CD4-positive, alpha-beta memory T cell (primary cell): ENCODE measurements around the gene NECAB2. TPM values are rescaled to one million over a fixed set of nuclear protein-coding genes. Genes with fewer than 3 reads are reported as not detected.

Source experiments
- CTCF ChIA-PET: fragments of 350-600 bp; sonication (Branson Sonifier 250); formaldehyde crosslinking; loops from one replicate; lab custom pipeline; 2021; ENCODE audit warnings: inconsistent platforms; ENCODE audit not compliant: partially characterized antibody; lab: Charles Lee
- POLR2A ChIA-PET: fragments of 350-600 bp; sonication (Branson Sonifier 250); formaldehyde crosslinking; loops from one replicate; lab custom pipeline; 2021; ENCODE audit not compliant: partially characterized antibody; lab: Charles Lee
- DNase-seq, 5 donors: peaks; one replicate each; pipeline versions ENCODE4 v3.0.0 to v3.0.0-alpha.2; 2020 to 2022; ENCODE audit warnings: mixed read lengths in 1 of 5
- H3K27ac ChIP-seq: one replicate; pipeline ENCODE4 v1.7.0; 2013; ENCODE audit warnings: low read depth, low read length
- H3K27me3 ChIP-seq: 2 replicates; pipeline ENCODE4 v1.7.0; 2013; ENCODE audit warnings: mild to moderate bottlenecking, low read length, moderate library complexity; ENCODE audit not compliant: insufficient read depth
- H3K36me3 ChIP-seq: 2 replicates; pipeline ENCODE4 v1.7.0; 2013; ENCODE audit warnings: mild to moderate bottlenecking, low read length, moderate library complexity; ENCODE audit not compliant: insufficient read depth
- H3K4me1 ChIP-seq: 2 replicates; pipeline ENCODE4 v1.7.0; 2013; ENCODE audit warnings: mild to moderate bottlenecking, low read length, moderate library complexity; ENCODE audit not compliant: insufficient read depth
- H3K4me3 ChIP-seq, 2 donors: one replicate each; pipeline ENCODE4 v1.7.0; 2013; ENCODE audit warnings: low read length in 2 of 2, mild to moderate bottlenecking in 1 of 2
- H3K9me3 ChIP-seq, 2 donors: one replicate each; pipeline ENCODE4 v1.7.0; 2013; ENCODE audit warnings: low read length in 2 of 2, control low read depth in 1 of 2; ENCODE audit not compliant: control insufficient read depth in 1 of 2
- H3K27ac Mint-ChIP-seq, 7 donors: one replicate each; pipeline ENCODE4 v1.8.0; 2020 to 2021; ENCODE audit warnings: mixed read lengths in 7 of 7, mild to moderate bottlenecking in 6 of 7, inconsistent platforms in 3 of 7, moderate library complexity in 3 of 7
- H3K27me3 Mint-ChIP-seq, 2 donors: one replicate each; pipeline ENCODE4 v1.8.0; 2020 to 2021; ENCODE audit warnings: mixed read lengths in 2 of 2
- H3K36me3 Mint-ChIP-seq, 2 donors: one replicate each; pipeline ENCODE4 v1.8.0; 2020 to 2021; ENCODE audit warnings: mixed read lengths in 2 of 2, inconsistent platforms in 1 of 2, mild to moderate bottlenecking in 1 of 2
- H3K4me1 Mint-ChIP-seq, 4 donors: one replicate each; pipeline ENCODE4 v1.8.0; 2020 to 2021; ENCODE audit warnings: mixed read lengths in 4 of 4, mild to moderate bottlenecking in 1 of 4
- H3K4me3 Mint-ChIP-seq, 8 donors: one replicate each; pipeline ENCODE4 v1.8.0; 2020 to 2021; ENCODE audit warnings: mixed read lengths in 8 of 8, mild to moderate bottlenecking in 7 of 8, moderate library complexity in 6 of 8, inconsistent platforms in 3 of 8
- H3K9me3 Mint-ChIP-seq, 8 donors: one replicate each; pipeline ENCODE4 v1.8.0; 2020 to 2021; ENCODE audit warnings: mixed read lengths in 8 of 8, mild to moderate bottlenecking in 5 of 8, inconsistent platforms in 3 of 8, moderate library complexity in 1 of 8
- intact Hi-C: fragments of 100-400 bp; cut with micrococcal nuclease; formaldehyde crosslinking; loops from one replicate; pipeline ENCODE4 v1.15.1; 2023
- polyA plus RNA-seq, 2 donors: library from polyadenylated mRNA; unstranded; fragments of 300-500 nt; fragmentation: Illumina TruSeq; gene quantifications; one replicate each; pipeline ENCODE4 v1.2.3, GENCODE V29; 2021
- total RNA-seq, 2 experiments: library from RNA; stranded (reverse); gene quantifications; one replicate each; pipeline ENCODE4 v1.2.3, GENCODE V29; 2021

NECAB2 gene
- total and polyA plus RNA-seq, 4 experiments from 2014 or later: not detected

DNA sequence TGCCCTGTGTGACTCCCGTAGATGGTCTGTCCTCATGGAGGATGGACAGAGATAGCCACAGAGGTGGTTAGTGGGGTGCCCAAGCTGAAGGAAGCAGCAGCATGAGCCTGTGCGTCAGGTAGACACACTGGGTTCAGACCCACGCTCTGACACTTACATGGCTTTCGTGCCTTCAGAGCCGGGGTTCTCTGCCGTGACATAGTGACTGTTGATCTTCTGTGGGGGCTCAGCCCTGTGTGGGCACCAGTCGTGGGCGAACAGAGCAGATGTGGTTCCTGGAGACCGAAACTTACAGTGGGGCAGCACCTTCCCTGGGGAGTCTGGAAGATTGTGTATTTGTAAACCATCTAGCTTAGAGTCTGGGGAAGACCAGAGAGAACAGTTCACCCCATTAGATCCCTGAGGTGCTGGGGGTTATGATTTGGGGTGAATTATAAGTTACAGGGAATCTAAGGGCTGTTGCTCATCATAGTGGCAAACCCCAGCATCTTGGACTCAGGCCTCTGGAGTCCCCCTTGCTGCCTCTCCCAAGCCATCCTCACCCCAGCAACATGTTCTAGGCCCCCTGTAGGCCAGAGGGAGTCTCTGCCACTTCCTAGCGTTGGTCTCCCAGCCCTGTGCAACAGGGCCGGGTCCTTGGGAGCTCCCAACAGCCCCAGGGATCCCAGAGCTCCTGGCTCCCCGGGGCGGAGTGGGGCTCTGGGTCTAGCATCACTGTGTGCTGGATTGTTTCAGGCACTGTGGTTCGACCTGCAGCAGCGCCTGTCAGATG lies 28.6 kb downstream of the NECAB2 start:
- no peak overlapping the region for H3K27ac Mint-ChIP-seq
- POLR2A ChIA-PET: no interaction called here
- H3K4me1 Mint-ChIP-seq: peaks cover 0 to 2% (median 0%) of the 10 kb centered on the region in 4 donors
- H3K36me3 Mint-ChIP-seq: no peaks in the 10 kb centered on the region
- H3K27me3 Mint-ChIP-seq: peaks cover 22 to 37% of the 10 kb centered on the region in 2 donors
- Histone ChIP-seq H3K4me1 (no peaks in the 10 kb centered on the region), H3K27ac (no peak overlapping the region), H3K9me3 (no peaks in the 10 kb centered on the region), H3K27me3 (no peaks in the 10 kb centered on the region), H3K36me3 (no peaks in the 10 kb centered on the region), H3K4me3 (no peak overlapping the region)
- H3K4me3 Mint-ChIP-seq: no peak overlapping the region
- no peak for DNase-seq
- peaks cover 0 to 4% (median 3%) of the 10 kb centered on the region in 8 donors for H3K9me3 Mint-ChIP-seq
- CTCF ChIA-PET: no interaction called here
- intact Hi-C loops: no loop called here

DNA sequence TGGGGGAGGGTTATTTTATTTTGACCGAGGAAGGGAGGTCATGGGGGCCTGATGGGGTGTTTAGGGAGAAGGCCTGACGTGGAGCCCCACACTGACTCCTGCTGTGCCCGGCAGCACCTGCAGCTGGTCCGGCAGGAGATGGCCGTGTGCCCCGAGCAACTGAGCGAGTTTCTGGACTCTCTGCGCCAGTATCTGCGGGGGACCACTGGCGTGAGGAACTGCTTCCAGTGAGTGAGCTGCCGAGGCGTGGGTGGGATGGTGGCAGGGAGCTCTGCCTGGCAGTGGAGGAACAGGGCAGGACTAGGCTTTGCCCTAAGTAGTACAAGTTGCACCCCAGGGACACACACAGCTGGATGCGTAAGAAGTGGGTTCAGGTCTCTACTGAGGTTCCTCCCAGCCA lies 30.0 kb downstream of the NECAB2 start:
- no peaks in the 10 kb centered on the region for H3K36me3 ChIP-seq
- peaks cover 0 to 2% (median 0%) of the 10 kb centered on the region in 4 donors for H3K4me1 Mint-ChIP-seq
- H3K27me3 ChIP-seq: no peaks in the 10 kb centered on the region
- H3K27ac ChIP-seq: no peak overlapping the region
- H3K4me1 ChIP-seq: no peaks in the 10 kb centered on the region
- CTCF ChIA-PET: no interaction called here
- no peaks in the 10 kb centered on the region for H3K36me3 Mint-ChIP-seq
- H3K9me3 ChIP-seq: no peaks in the 10 kb centered on the region
- H3K27ac Mint-ChIP-seq: no peak overlapping the region
- DNase-seq: no peak
- intact Hi-C loops: no loop called here
- POLR2A ChIA-PET: no interaction called here
- H3K4me3 ChIP-seq: no peak overlapping the region
- H3K9me3 Mint-ChIP-seq: peaks cover 0 to 4% (median 3%) of the 10 kb centered on the region in 8 donors
- peaks cover 17 to 30% of the 10 kb centered on the region in 2 donors for H3K27me3 Mint-ChIP-seq
- no peak overlapping the region for H3K4me3 Mint-ChIP-seq

DNA sequence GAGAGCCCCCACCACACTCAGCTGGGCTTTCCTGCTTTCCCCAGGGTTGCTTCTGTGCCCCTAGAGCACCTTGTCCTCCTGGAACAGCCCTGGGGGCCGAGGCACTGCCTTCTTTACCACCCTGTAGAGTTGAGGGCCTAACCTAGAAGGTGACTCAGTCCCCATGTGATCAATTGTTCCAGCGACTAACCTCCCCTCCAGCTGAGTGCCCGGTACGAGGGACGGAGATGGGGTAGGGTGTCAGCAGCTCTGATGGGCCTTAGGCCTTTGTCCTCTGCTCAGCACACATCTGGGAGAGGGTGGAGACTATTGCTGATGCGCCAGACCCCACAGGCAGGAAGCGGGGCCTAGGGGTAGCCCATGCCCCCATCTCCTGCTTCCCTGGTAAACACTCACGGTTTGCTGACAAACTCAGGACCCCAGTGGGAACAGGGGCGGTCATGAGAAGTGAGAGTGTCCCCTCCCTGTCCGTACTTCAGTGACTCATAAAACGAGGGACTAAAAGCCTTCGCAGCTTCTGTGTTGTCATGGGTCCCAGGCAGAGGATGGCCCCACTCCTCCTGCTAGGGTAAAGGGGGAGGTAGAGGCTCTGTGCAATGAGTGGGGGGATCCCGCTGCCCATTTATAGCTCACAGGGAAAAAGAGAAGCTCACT lies 33.1 kb downstream of the NECAB2 start:
- H3K27ac ChIP-seq: no peak overlapping the region
- ChIA-PET POLR2A (no interaction called here), CTCF (no interaction called here)
- DNase-seq: no peak
- Mint-ChIP-seq H3K27me3 (peaks cover 8 to 14% of the 10 kb centered on the region in 2 donors), H3K36me3 (no peaks in the 10 kb centered on the region), H3K9me3 (peaks cover 0 to 3% (median 0%) of the 10 kb centered on the region in 8 donors), H3K4me3 (no peak overlapping the region), H3K4me1 (no peaks in the 10 kb centered on the region), H3K27ac (no peak overlapping the region)
- no peaks in the 10 kb centered on the region for H3K36me3 ChIP-seq
- H3K27me3 ChIP-seq: no peaks in the 10 kb centered on the region
- no peaks in the 10 kb centered on the region for H3K4me1 ChIP-seq
- H3K4me3 ChIP-seq: no peak overlapping the region
- intact Hi-C loops: no loop called here
- no peaks in the 10 kb centered on the region for H3K9me3 ChIP-seq

DNA sequence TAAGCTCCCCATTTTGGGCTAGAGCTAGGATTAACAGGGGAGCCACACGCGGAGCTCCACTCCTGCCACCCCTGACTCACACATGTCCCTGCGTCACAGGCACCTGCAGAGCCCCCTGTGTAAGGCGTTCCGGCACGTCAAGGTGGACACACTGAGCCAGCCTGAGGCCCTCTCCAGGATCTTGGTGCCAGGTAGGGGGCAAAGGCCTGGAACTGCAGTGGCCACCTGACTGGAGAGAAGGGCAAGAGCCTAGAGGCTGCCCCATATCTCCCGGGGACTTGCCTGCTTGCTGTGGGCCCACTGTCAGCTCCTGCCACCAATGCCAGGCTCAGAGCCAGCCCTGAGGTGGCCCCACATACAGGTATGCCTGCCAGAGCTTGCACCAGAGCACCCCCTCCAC lies 33.7 kb downstream of the NECAB2 start:
- POLR2A ChIA-PET: interaction anchor here (0.5 kb wide), 1 partner anchor 164 kb away, joined by 3 read pairs; no protein-coding TSS in a partner anchor
- Mint-ChIP-seq H3K27ac (no peak overlapping the region), H3K9me3 (peaks cover 0 to 3% (median 0%) of the 10 kb centered on the region in 8 donors), H3K4me1 (no peaks in the 10 kb centered on the region), H3K27me3 (peaks cover 7 to 9% of the 10 kb centered on the region in 2 donors), H3K36me3 (no peaks in the 10 kb centered on the region), H3K4me3 (no peak overlapping the region)
- intact Hi-C loops: no loop called here
- no peaks in the 10 kb centered on the region for H3K9me3 ChIP-seq
- no peaks in the 10 kb centered on the region for H3K36me3 ChIP-seq
- H3K4me1 ChIP-seq: no peaks in the 10 kb centered on the region
- no peak overlapping the region for H3K27ac ChIP-seq
- no peak overlapping the region for H3K4me3 ChIP-seq
- H3K27me3 ChIP-seq: no peaks in the 10 kb centered on the region
- DNase-seq: no peak
- CTCF ChIA-PET: no interaction called here

DNA sequence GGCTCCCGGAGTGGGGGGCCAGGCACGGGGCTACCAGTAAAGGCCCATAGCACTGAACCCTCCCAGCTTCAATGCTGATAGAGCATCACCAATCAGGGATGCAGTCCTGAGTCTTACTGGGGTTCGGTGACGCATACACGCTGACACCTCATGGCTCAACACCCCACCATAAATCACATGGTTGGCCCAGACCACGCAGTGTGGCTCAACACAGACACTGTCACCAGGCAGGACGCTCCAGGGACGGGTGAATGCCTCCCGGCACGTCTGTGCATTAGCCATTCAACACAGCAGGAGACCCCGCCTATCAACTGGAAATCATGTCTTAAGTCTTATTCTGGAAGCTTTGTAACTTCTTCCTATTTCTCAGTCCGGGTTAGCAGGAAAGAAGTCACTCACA lies 35.0 kb downstream of the NECAB2 start:
- DNase-seq: no peak
- ChIA-PET POLR2A (no interaction called here), CTCF (no interaction called here)
- Mint-ChIP-seq H3K4me3 (no peak overlapping the region), H3K4me1 (no peaks in the 10 kb centered on the region), H3K27ac (no peak overlapping the region), H3K9me3 (peaks cover 0 to 3% (median 0%) of the 10 kb centered on the region in 8 donors), H3K27me3 (peaks cover 3 to 8% of the 10 kb centered on the region in 2 donors), H3K36me3 (no peaks in the 10 kb centered on the region)
- no peak overlapping the region for H3K4me3 ChIP-seq
- intact Hi-C loops: no loop called here
- H3K27ac ChIP-seq: no peak overlapping the region
- H3K4me1 ChIP-seq: no peaks in the 10 kb centered on the region
- no peaks in the 10 kb centered on the region for H3K36me3 ChIP-seq
- no peaks in the 10 kb centered on the region for H3K9me3 ChIP-seq
- H3K27me3 ChIP-seq: no peaks in the 10 kb centered on the region

- no peaks in the 10 kb centered on the region for H3K9me3 ChIP-seq
- H3K27ac ChIP-seq: no peak overlapping the region
- H3K9me3 Mint-ChIP-seq: peaks cover 0 to 1% (median 0%) of the 10 kb centered on the region in 8 donors
- POLR2A ChIA-PET: no interaction called here
- CTCF ChIA-PET: no interaction called here
- H3K27me3 Mint-ChIP-seq: peaks cover 1 to 2% of the 10 kb centered on the region in 2 donors
- intact Hi-C loops: no loop called here
- H3K27me3 ChIP-seq: no peaks in the 10 kb centered on the region
- H3K4me3 Mint-ChIP-seq: no peak overlapping the region
- no peak overlapping the region for H3K4me3 ChIP-seq
- H3K36me3 ChIP-seq: no peaks in the 10 kb centered on the region
- no peaks in the 10 kb centered on the region for H3K4me1 ChIP-seq
- H3K36me3 Mint-ChIP-seq: no peaks in the 10 kb centered on the region
- DNase-seq: no peak
- H3K27ac Mint-ChIP-seq: no peak overlapping the region
- no peaks in the 10 kb centered on the region for H3K4me1 Mint-ChIP-seq
Measured at GRCh38 chr16:84004442-84004841, 36.4 kb downstream of the NECAB2 start.

GRCh38 chr16:84005391-84005790 lies 37.3 kb downstream of the NECAB2 start:
- no peaks in the 10 kb centered on the region for H3K9me3 ChIP-seq
- no peak for DNase-seq

More at GRCh38 chr16:84005391-84005790, 37.3 kb downstream of the NECAB2 start:
- H3K4me1 Mint-ChIP-seq: no peaks in the 10 kb centered on the region
- POLR2A ChIA-PET: no interaction called here
- Histone ChIP-seq H3K36me3 (no peaks in the 10 kb centered on the region), H3K27ac (no peak overlapping the region), H3K4me1 (no peaks in the 10 kb centered on the region), H3K4me3 (no peak overlapping the region), H3K27me3 (no peaks in the 10 kb centered on the region)
- CTCF ChIA-PET: no interaction called here
- intact Hi-C loops: no loop called here
- no peak overlapping the region for H3K27ac Mint-ChIP-seq
- peaks cover 0 to 1% (median 0%) of the 10 kb centered on the region in 8 donors for H3K9me3 Mint-ChIP-seq
- H3K36me3 Mint-ChIP-seq: no peaks in the 10 kb centered on the region
- no peak overlapping the region for H3K4me3 Mint-ChIP-seq
- H3K27me3 Mint-ChIP-seq: peaks cover 1 to 2% of the 10 kb centered on the region in 2 donors
